Breast epithelium (tissue), 3 donors: ENCODE measurements around the gene IRAK2.

Source experiments
- CTCF ChIP-seq, 3 donors: fragments of 450-650 bp; IDR thresholded peaks; one replicate each; pipeline ENCODE4 v1.5.1; 2016 to 2017; ENCODE audit warnings: antibody characterized with exemption in 3 of 3, mild to moderate bottlenecking in 3 of 3, moderate library complexity in 3 of 3
- POLR2AphosphoS5 ChIP-seq, 3 donors: sonication (generic); formaldehyde crosslinking; IDR thresholded peaks; one replicate each; pipeline ENCODE4 v1.6.1; 2017; ENCODE audit warnings: antibody characterized with exemption in 3 of 3

- TF ChIP-seq CTCF (IDR thresholded peaks at IDR 0.05) (no peak), POLR2AphosphoS5 (IDR thresholded peaks at IDR 0.05) (no peak)
Observed at GRCh38 chr3:10215578-10216368, 51.1 kb downstream of the IRAK2 start.
